ENCODE measurements around the gene CYP2A6.
"Not testable (repeated sequence)": the region's sequence is repeated elsewhere in the genome, so short reads cannot be mapped to it uniquely, and the experiment has no call there.

CYP2A6 gene

DNA sequence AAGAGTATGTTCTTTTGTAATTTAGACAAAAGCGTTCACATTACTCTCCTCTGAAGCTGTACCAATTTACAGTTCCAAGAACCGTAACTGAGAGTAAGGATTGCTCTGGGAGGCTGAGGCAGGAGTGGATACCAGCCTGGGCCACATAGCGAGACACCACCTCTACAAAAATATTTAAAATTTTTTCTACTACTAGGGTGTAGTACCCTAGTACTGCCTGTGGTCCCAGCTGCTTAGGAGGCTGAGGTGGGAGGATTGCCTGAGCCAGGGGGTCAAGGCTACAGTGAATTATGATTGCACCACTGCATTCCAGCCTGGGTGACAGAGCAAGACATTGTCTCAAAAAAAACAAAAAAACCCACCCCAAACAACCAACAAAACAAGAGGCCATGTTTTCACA is 12.1 kb upstream of the CYP2A6 start:
- TF ChIP-seq, protein P1, sequence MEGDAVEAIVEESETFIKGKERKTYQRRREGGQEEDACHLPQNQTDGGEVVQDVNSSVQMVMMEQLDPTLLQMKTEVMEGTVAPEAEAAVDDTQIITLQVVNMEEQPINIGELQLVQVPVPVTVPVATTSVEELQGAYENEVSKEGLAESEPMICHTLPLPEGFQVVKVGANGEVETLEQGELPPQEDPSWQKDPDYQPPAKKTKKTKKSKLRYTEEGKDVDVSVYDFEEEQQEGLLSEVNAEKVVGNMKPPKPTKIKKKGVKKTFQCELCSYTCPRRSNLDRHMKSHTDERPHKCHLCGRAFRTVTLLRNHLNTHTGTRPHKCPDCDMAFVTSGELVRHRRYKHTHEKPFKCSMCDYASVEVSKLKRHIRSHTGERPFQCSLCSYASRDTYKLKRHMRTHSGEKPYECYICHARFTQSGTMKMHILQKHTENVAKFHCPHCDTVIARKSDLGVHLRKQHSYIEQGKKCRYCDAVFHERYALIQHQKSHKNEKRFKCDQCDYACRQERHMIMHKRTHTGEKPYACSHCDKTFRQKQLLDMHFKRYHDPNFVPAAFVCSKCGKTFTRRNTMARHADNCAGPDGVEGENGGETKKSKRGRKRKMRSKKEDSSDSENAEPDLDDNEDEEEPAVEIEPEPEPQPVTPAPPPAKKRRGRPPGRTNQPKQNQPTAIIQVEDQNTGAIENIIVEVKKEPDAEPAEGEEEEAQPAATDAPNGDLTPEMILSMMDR (IDR thresholded peaks at IDR 0.05; ENCODE audit: low read depth, low read length) = no peak
- TF ChIP-seq EZH2phosphoT487 (IDR thresholded peaks at IDR 0.05; ENCODE audit: low read depth) = no peak
- H3K4me3 ChIP-seq (ENCODE audit: low read length) = no peak overlapping the region
- no peaks in the 10 kb centered on the region for H3K36me3 ChIP-seq (replicated peaks; ENCODE audit: low read depth, low read length)
- no peak overlapping the region for H3K27ac ChIP-seq (ENCODE audit: low read length)
- no peaks in the 10 kb centered on the region for H3K79me2 ChIP-seq (ENCODE audit: low read length)
- no peak overlapping the region for H3K9ac ChIP-seq (ENCODE audit: low read length)
- H3K9me3 ChIP-seq (ENCODE audit: insufficient read depth, low read length) = no peaks in the 10 kb centered on the region
- peaks cover 21% of the 10 kb centered on the region for H3K27me3 ChIP-seq (ENCODE audit: low read depth, low read length)
- H3K4me2 ChIP-seq (ENCODE audit: low read length) = no peak overlapping the region
- no peak overlapping the region for H2AFZ ChIP-seq (ENCODE audit: low read depth, low read length)
- H4K20me1 ChIP-seq (ENCODE audit: insufficient read depth, low read length) = no peaks in the 10 kb centered on the region
- H3K4me1 ChIP-seq (ENCODE audit: low read length) = no peaks in the 10 kb centered on the region

GRCh38 chr19:40858109-40858508 is 7.9 kb upstream of the CYP2A6 start:
- peaks cover 21% of the 10 kb centered on the region for H3K27me3 ChIP-seq (ENCODE audit: low read depth, low read length)
- H3K9ac ChIP-seq (ENCODE audit: low read length) = no peak overlapping the region
- H3K79me2 ChIP-seq (ENCODE audit: low read length) = no peaks in the 10 kb centered on the region
- no peak overlapping the region for H3K4me3 ChIP-seq (ENCODE audit: low read length)
- no peak overlapping the region for H3K4me2 ChIP-seq (ENCODE audit: low read length)
- no peak overlapping the region for H3K27ac ChIP-seq (ENCODE audit: low read length)
- H3K9me3 ChIP-seq (ENCODE audit: insufficient read depth, low read length) = no peaks in the 10 kb centered on the region
- TF ChIP-seq EZH2phosphoT487 (IDR thresholded peaks at IDR 0.05; ENCODE audit: low read depth) = no peak
- TF ChIP-seq, protein P1 (IDR thresholded peaks at IDR 0.05; ENCODE audit: low read depth, low read length) = no peak
- no peaks in the 10 kb centered on the region for H3K4me1 ChIP-seq (ENCODE audit: low read length)
- no peaks in the 10 kb centered on the region for H4K20me1 ChIP-seq (ENCODE audit: insufficient read depth, low read length)
- H3K36me3 ChIP-seq (replicated peaks; ENCODE audit: low read depth, low read length) = no peaks in the 10 kb centered on the region
- H2AFZ ChIP-seq (ENCODE audit: low read depth, low read length) = no peak overlapping the region

DNA sequence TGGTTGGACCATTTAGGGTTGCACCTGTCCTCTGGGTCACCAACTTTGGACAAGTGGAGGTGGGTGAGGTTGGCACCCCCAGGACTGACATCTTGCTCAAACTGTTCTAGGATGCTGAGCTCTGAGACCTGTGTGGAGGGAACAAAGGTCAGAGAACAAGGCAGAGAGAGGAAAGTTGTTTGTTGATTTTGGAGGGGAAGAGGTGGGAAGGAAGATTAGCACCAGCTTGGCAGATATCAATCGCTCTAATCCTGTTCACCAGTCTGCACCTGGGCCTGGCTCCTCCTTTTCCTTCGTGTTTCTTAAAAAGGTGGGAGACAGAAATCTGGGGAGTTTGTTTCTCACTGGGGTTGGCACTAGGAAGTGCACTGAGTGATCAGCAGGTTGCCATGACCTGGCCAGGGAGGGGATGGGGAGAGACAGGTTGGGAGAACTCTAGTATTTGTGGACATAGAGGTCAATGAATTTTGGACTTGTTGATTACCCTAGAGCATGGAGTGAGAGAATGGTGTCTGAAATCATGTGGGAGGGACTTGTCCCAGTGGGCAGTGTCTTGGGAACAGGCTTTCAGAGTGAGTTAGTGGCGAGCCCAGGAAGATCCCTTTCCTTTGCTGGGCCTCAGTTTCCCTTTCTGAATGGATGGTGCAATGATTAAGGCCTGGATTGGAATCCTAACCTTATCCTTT is 2.4 kb upstream of the CYP2A6 start:
- H3K4me1 ChIP-seq (ENCODE audit: low read length); H3K4me3 ChIP-seq (ENCODE audit: low read length); H3K79me2 ChIP-seq (ENCODE audit: low read length); H2AFZ ChIP-seq (ENCODE audit: low read depth, low read length); H4K20me1 ChIP-seq (ENCODE audit: insufficient read depth, low read length); H3K36me3 ChIP-seq (replicated peaks; ENCODE audit: low read depth, low read length); H3K27ac ChIP-seq (ENCODE audit: low read length); H3K9ac ChIP-seq (ENCODE audit: low read length); H3K4me2 ChIP-seq (ENCODE audit: low read length); H3K27me3 ChIP-seq (ENCODE audit: low read depth, low read length); H3K9me3 ChIP-seq (ENCODE audit: insufficient read depth, low read length): not testable (repeated sequence)

- not testable (repeated sequence) for H3K79me2 ChIP-seq (ENCODE audit: low read length); H3K36me3 ChIP-seq (replicated peaks; ENCODE audit: low read depth, low read length); H3K4me1 ChIP-seq (ENCODE audit: low read length); H3K4me3 ChIP-seq (ENCODE audit: low read length); H3K9ac ChIP-seq (ENCODE audit: low read length); H3K4me2 ChIP-seq (ENCODE audit: low read length); H3K27me3 ChIP-seq (ENCODE audit: low read depth, low read length); H2AFZ ChIP-seq (ENCODE audit: low read depth, low read length); H3K9me3 ChIP-seq (ENCODE audit: insufficient read depth, low read length); H4K20me1 ChIP-seq (ENCODE audit: insufficient read depth, low read length); H3K27ac ChIP-seq (ENCODE audit: low read length)
Measured at GRCh38 chr19:40846722-40847121, 3.5 kb downstream of the CYP2A6 start.

DNA sequence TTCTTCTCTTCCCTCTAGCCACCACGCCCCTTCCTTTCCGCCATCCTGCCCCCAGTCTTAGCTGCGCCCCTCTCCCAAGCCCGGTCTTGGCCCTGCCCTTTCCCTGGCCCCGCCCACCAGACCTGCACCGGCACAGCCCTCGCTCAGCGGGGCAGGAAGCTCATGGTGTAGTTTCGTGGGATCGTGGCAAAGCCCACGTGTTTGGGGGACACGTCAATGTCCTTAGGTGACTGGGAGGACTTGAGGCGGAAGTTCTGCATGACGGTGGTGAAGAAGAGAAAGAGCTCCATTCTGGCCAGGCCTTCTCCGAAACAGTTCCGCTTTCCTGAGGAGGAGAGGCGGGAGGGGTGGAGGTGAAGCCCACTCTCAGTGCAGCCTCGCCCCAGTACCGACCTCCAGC is 6.6 kb downstream of the CYP2A6 start:
- H3K27me3 ChIP-seq (ENCODE audit: low read depth, low read length); H3K27ac ChIP-seq (ENCODE audit: low read length); H3K79me2 ChIP-seq (ENCODE audit: low read length); H3K4me2 ChIP-seq (ENCODE audit: low read length); H3K4me3 ChIP-seq (ENCODE audit: low read length); H3K36me3 ChIP-seq (replicated peaks; ENCODE audit: low read depth, low read length); H4K20me1 ChIP-seq (ENCODE audit: insufficient read depth, low read length); H2AFZ ChIP-seq (ENCODE audit: low read depth, low read length); H3K9ac ChIP-seq (ENCODE audit: low read length); H3K4me1 ChIP-seq (ENCODE audit: low read length); H3K9me3 ChIP-seq (ENCODE audit: insufficient read depth, low read length): not testable (repeated sequence)

GRCh38 chr19:40842997-40843652 is 7.1 kb downstream of the CYP2A6 start:
- H3K27ac ChIP-seq (ENCODE audit: low read length); H3K9me3 ChIP-seq (ENCODE audit: insufficient read depth, low read length); H3K79me2 ChIP-seq (ENCODE audit: low read length); H3K4me2 ChIP-seq (ENCODE audit: low read length); H4K20me1 ChIP-seq (ENCODE audit: insufficient read depth, low read length); H3K9ac ChIP-seq (ENCODE audit: low read length); H3K27me3 ChIP-seq (ENCODE audit: low read depth, low read length); H3K4me3 ChIP-seq (ENCODE audit: low read length); H3K4me1 ChIP-seq (ENCODE audit: low read length); H3K36me3 ChIP-seq (replicated peaks; ENCODE audit: low read depth, low read length); H2AFZ ChIP-seq (ENCODE audit: low read depth, low read length): not testable (repeated sequence)

- H3K4me1 ChIP-seq (ENCODE audit: low read length); H4K20me1 ChIP-seq (ENCODE audit: insufficient read depth, low read length); H2AFZ ChIP-seq (ENCODE audit: low read depth, low read length); H3K9ac ChIP-seq (ENCODE audit: low read length); H3K27me3 ChIP-seq (ENCODE audit: low read depth, low read length); H3K36me3 ChIP-seq (replicated peaks; ENCODE audit: low read depth, low read length); H3K4me3 ChIP-seq (ENCODE audit: low read length); H3K9me3 ChIP-seq (ENCODE audit: insufficient read depth, low read length); H3K4me2 ChIP-seq (ENCODE audit: low read length); H3K27ac ChIP-seq (ENCODE audit: low read length); H3K79me2 ChIP-seq (ENCODE audit: low read length): not testable (repeated sequence)
Measured at GRCh38 chr19:40842012-40842411, 8.2 kb downstream of the CYP2A6 start.

DNA sequence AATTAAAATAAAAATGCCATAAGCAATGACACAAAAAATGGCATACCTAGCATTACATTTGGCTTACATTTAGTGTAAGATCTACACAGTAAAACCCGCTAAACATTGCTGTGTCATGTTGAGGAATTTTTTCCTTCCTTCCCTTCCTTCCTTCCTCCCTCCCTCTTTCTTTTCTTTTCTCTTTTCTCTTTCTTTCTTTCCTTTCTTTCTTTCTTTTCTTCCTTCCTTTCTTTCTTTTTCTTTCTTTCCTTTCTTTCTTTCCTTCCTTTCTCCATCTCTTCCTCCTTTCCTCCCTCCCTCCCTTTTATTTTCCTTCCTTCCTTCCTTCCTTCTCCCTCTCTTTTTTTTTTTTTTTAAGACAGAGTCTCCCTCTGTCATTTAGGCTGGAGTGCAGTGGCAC is 11.8 kb downstream of the CYP2A6 start:
- not testable (repeated sequence) for H3K4me3 ChIP-seq (ENCODE audit: low read length); H3K36me3 ChIP-seq (replicated peaks; ENCODE audit: low read depth, low read length); H3K4me1 ChIP-seq (ENCODE audit: low read length); H3K79me2 ChIP-seq (ENCODE audit: low read length); H3K4me2 ChIP-seq (ENCODE audit: low read length); H4K20me1 ChIP-seq (ENCODE audit: insufficient read depth, low read length); H3K27ac ChIP-seq (ENCODE audit: low read length); H2AFZ ChIP-seq (ENCODE audit: low read depth, low read length); H3K9ac ChIP-seq (ENCODE audit: low read length); H3K9me3 ChIP-seq (ENCODE audit: insufficient read depth, low read length); H3K27me3 ChIP-seq (ENCODE audit: low read depth, low read length)
